Measurements from ENCODE around the gene MXRA5. TPM values are rescaled to one million over a fixed set of nuclear protein-coding genes. Genes with fewer than 3 reads are reported as not detected.

Gene MXRA5
- total and polyA plus RNA-seq, 10 of the 15 experiments (the other 5 are each of a cell fraction or from before 2014, with no cell fraction given): 0.01 to 0.03 TPM; not detected in 8

DNA sequence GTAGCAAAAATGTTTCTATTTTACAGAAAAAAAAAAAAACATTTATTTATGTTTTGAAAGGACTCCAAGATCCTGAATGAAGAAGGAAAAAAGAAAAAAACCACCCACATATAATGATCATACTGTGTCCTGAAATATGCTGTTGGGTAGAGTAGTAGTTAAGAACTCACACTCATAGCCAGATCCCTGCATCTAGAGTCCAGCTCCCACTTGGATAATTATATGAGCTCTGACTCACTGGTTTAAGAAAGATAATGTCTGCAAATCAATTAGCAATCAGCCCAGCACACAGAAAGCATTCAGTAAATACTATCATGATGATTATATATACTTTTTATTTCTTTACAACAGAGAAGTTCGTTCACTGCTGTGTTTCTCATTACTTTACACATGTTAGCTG is 46.7 kb upstream of the MXRA5 start:
- in situ Hi-C loops (cut with MboI) (no loop called here), intact Hi-C loops (cut with micrococcal nuclease; ENCODE audit: unreplicated experiment) (no loop called here)
- H4K20me1 ChIP-seq (ENCODE audit: control insufficient read depth, insufficient read depth): no peaks in the 10 kb centered on the region
- BruUV-seq (replicated peaks): no TSS peak
- no peak overlapping the region for H2AFZ ChIP-seq (ENCODE audit: control insufficient read depth, low read depth, low read length)
- H3K27me3 ChIP-seq (replicated peaks in 1 of 2; ENCODE audit: control insufficient read depth in 2 of 2, insufficient read depth in 2 of 2, low read length in 1 of 2): no peaks in the 10 kb centered on the region
- H3K36me3 ChIP-seq (ENCODE audit: control insufficient read depth in 2 of 2, insufficient read depth in 2 of 2, low read length in 1 of 2): no peaks in the 10 kb centered on the region
- RAD21 ChIA-PET (ENCODE audit: unreplicated experiment): no interaction called here
- 0% methylated on average over 1 of the region's 1 CpG for WGBS (ENCODE audit: insufficient coverage, insufficient replicate concordance, low lambda C conversion rate, missing lambda C conversion rate)
- no peak overlapping the region for H3K27ac ChIP-seq (ENCODE audit: control insufficient read depth, insufficient read depth)
- ATAC-seq (no peak), DNase-seq (ENCODE audit: low read depth, low spot score) (no peak), FAIRE-seq (no peak)
- no peaks in the 10 kb centered on the region for H3K9me3 ChIP-seq (replicated peaks; ENCODE audit: control insufficient read depth, insufficient read depth, low read length)
- POLR2A ChIA-PET: no interaction called here
- H3K4me1 ChIP-seq (ENCODE audit: control insufficient read depth, insufficient read depth, low read length): no peaks in the 10 kb centered on the region
- CTCF ChIA-PET: no interaction called here
- no peak overlapping the region for H3K4me3 ChIP-seq
- H3K79me2 ChIP-seq (ENCODE audit: control insufficient read depth, insufficient read depth, low read length): no peaks in the 10 kb centered on the region
- SMC1A ChIA-PET (ENCODE audit: uncharacterized antibody, unreplicated experiment): no interaction called here
- no peak overlapping the region for H3K4me2 ChIP-seq (ENCODE audit: control insufficient read depth, insufficient read depth)
- no peak for TF ChIP-seq ATF2 (IDR thresholded peaks at IDR 0.05; ENCODE audit: low read length)
- TF ChIP-seq RBBP5 (conservative IDR thresholded peaks at IDR 0.05): no peak
- no peak for TF ChIP-seq CREB1 (IDR thresholded peaks at IDR 0.05; ENCODE audit: low read depth)
- TF ChIP-seq STAT1 (conservative IDR thresholded peaks at IDR 0.05): no peak
- TF ChIP-seq, protein P1, sequence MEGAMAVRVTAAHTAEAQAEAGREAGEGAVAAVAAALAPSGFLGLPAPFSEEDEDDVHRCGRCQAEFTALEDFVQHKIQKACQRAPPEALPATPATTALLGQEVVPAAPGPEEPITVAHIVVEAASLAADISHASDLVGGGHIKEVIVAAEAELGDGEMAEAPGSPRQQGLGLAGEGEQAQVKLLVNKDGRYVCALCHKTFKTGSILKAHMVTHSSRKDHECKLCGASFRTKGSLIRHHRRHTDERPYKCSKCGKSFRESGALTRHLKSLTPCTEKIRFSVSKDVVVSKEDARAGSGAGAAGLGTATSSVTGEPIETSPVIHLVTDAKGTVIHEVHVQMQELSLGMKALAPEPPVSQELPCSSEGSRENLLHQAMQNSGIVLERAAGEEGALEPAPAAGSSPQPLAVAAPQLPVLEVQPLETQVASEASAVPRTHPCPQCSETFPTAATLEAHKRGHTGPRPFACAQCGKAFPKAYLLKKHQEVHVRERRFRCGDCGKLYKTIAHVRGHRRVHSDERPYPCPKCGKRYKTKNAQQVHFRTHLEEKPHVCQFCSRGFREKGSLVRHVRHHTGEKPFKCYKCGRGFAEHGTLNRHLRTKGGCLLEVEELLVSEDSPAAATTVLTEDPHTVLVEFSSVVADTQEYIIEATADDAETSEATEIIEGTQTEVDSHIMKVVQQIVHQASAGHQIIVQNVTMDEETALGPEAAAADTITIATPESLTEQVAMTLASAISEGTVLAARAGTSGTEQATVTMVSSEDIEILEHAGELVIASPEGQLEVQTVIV (IDR thresholded peaks at IDR 0.05; ENCODE audit: borderline replicate concordance, partially characterized antibody): no peak
- no peak for TF ChIP-seq CBFB (IDR thresholded peaks at IDR 0.05; ENCODE audit: low read depth)
- TF ChIP-seq NR2C1 (IDR thresholded peaks at IDR 0.05): no peak
- TF ChIP-seq, protein P2, sequence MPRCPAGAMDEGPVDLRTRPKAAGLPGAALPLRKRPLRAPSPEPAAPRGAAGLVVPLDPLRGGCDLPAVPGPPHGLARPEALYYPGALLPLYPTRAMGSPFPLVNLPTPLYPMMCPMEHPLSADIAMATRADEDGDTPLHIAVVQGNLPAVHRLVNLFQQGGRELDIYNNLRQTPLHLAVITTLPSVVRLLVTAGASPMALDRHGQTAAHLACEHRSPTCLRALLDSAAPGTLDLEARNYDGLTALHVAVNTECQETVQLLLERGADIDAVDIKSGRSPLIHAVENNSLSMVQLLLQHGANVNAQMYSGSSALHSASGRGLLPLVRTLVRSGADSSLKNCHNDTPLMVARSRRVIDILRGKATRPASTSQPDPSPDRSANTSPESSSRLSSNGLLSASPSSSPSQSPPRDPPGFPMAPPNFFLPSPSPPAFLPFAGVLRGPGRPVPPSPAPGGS (IDR thresholded peaks at IDR 0.05; ENCODE audit: borderline replicate concordance, insufficient read depth, low read depth, low read length, poor library complexity, severe bottlenecking): no peak
- TF ChIP-seq ZBED1 (IDR thresholded peaks at IDR 0.05; ENCODE audit: borderline replicate concordance): no peak
- no peak for TF ChIP-seq SIX5 (IDR thresholded peaks at IDR 0.05; ENCODE audit: low read depth, low read length, severe bottlenecking)
- no peak for TF ChIP-seq ASH2L (IDR thresholded peaks at IDR 0.05; ENCODE audit: borderline replicate concordance, low read depth)
- H3K9ac ChIP-seq (ENCODE audit: control insufficient read depth, insufficient read depth, low read length): no peak overlapping the region
